HepG2 (cell line): ENCODE measurements around the gene TPST2.

ENCODE experiments used
- ELF1 ChIP-seq: sonication (generic); formaldehyde crosslinking; IDR thresholded peaks from 2 replicates; pipeline ENCODE4 v1.4.0; 2020; ENCODE audit warnings: missing genetic modification reagents
- FOXJ3 ChIP-seq: sonication (generic); formaldehyde crosslinking; IDR thresholded peaks from 2 replicates; pipeline ENCODE4 v1.4.0; 2020; ENCODE audit warnings: missing genetic modification reagents, mild to moderate bottlenecking, borderline replicate concordance
- ONECUT2 ChIP-seq: sonication (generic); formaldehyde crosslinking; IDR thresholded peaks from 2 replicates; pipeline ENCODE4 v1.4.0; 2020; ENCODE audit warnings: missing genetic modification reagents
- ZNF670 ChIP-seq: sonication (generic); formaldehyde crosslinking; IDR thresholded peaks from 2 replicates; pipeline ENCODE4 v1.8.0; 2022; ENCODE audit warnings: mild to moderate bottlenecking, missing genetic modification reagents, borderline replicate concordance

DNA sequence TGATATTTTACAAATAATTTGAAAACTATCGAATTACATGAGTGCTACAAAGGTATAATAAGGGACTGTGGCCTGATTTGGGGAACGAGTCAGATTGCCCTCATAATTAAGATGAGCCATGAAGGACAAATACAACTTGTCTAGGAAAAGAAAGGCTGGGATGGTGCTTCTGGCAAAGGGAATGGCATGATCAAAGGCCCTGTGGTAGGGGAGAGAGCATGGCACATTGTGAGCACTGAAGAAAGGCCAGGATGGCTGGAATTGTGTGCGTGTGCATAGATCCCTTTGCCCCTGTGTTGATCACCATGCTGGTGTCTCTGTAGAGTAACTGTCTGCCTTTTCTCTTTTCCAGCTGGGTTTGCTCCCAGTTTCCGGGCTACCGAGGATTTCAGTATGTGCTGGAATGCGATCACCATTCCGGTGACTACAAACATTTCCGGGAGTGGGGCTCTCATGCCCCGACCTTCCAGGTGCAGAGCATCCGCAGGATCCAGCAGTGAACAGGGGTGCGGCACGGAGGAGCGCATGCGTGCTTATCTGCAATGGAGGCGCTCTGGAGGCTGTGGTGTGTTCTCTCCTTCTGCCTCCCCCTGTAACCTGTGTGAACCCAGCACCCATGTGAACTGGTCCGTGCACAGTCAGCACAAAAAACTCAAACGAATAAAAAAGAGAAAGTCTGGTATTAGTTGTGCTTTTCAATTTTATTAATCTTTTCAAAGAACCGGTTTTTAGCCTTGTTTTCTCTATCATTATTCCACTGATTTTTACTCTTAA, 40.2 kb upstream of the TPST2 start:
- TF ChIP-seq ONECUT2 (CRISPR knock-in tag): no peak
- TF ChIP-seq ELF1 (CRISPR knock-in tag): no peak
- no peak for TF ChIP-seq ZNF670 (CRISPR knock-in tag)
- TF ChIP-seq FOXJ3: no peak
